HEK293 (cell line): ENCODE data around the gene MARK3.
A peak's percentile ranks its signal among the peaks of the same experiment; 100 is the strongest.

Experiments
- CTCF ChIA-PET: fragments of 350-600 bp; formaldehyde crosslinking; extraction: SDS; loops from one replicate; lab custom pipeline; 2021; ENCODE audit warnings: antibody characterized with exemption; lab: Yijun Ruan, JAX
- POLR2A ChIA-PET: fragments of 300-600 bp; formaldehyde crosslinking; extraction: SDS; loops from one replicate; lab custom pipeline; 2020; ENCODE audit warnings: antibody characterized with exemption, inconsistent platforms; lab: Yijun Ruan, JAX
- H3K27ac ChIP-seq: fragments of 200-500 bp; sonication (Bioruptor generic); 2 replicates; pipeline ENCODE4 v1.5.1; 2014; ENCODE audit warnings: low read depth, low read length, control low read depth, inconsistent platforms; ENCODE audit errors: extremely low read depth
- H3K36me3 ChIP-seq, 2 experiments: fragments of 200-500 bp in 1 of 2; sonication (Bioruptor generic) in 1 of 2; 1 replicate in 1 of 2; 2 replicates in 1 of 2; pipeline ENCODE4 v1.5.1; 2014 to 2017; ENCODE audit warnings: inconsistent platforms in 2 of 2, low read length in 2 of 2; ENCODE audit not compliant: control insufficient read depth in 2 of 2, insufficient read depth in 1 of 2
- H3K4me1 ChIP-seq: fragments of 200-500 bp; sonication (Bioruptor generic); 2 replicates; pipeline ENCODE4 v1.5.1; 2014; ENCODE audit warnings: mild to moderate bottlenecking, low read length, inconsistent platforms; ENCODE audit not compliant: control insufficient read depth, insufficient read depth
- H3K4me3 ChIP-seq: 2 replicates; pipeline ENCODE4 v1.5.1; 2011; ENCODE audit warnings: low read depth, mild to moderate bottlenecking, control low read depth, low read length, moderate library complexity
- H3K9me3 ChIP-seq: fragments of 200-500 bp; sonication (Bioruptor generic); 2 replicates; pipeline ENCODE4 v1.5.1; 2014; ENCODE audit warnings: low read depth, low read length, inconsistent platforms; ENCODE audit not compliant: control insufficient read depth, insufficient read depth
- BCL11B ChIP-seq: fragments of 450-650 bp; formaldehyde crosslinking; IDR thresholded peaks from 2 replicates; pipeline ENCODE4 v1.5.1; 2016; ENCODE audit warnings: low read depth, missing biosample characterization, missing genetic modification characterization
- GLIS1 ChIP-seq: fragments of 450-650 bp; formaldehyde crosslinking; IDR thresholded peaks from 2 replicates; pipeline ENCODE4 v1.5.1; 2016; ENCODE audit warnings: missing biosample characterization, missing genetic modification characterization
- KLF10 ChIP-seq: fragments of 450-650 bp; IDR thresholded peaks from 2 replicates; pipeline ENCODE4 v1.5.1; 2018; ENCODE audit warnings: missing biosample characterization, mild to moderate bottlenecking, missing genetic modification characterization
- KLF8 ChIP-seq: fragments of 450-650 bp; formaldehyde crosslinking; IDR thresholded peaks from 2 replicates; pipeline ENCODE4 v1.5.1; 2016; ENCODE audit warnings: missing biosample characterization, missing genetic modification characterization
- MYNN ChIP-seq: fragments of 450-650 bp; formaldehyde crosslinking; IDR thresholded peaks from 2 replicates; pipeline ENCODE4 v1.5.1; 2016; ENCODE audit warnings: missing biosample characterization, missing genetic modification characterization, borderline replicate concordance
- PRDM10 ChIP-seq: fragments of 450-650 bp; formaldehyde crosslinking; IDR thresholded peaks from 2 replicates; pipeline ENCODE4 v1.5.1; 2016; ENCODE audit warnings: missing biosample characterization, missing genetic modification characterization
- REST ChIP-seq: fragments of 450-650 bp; formaldehyde crosslinking; IDR thresholded peaks from 2 replicates; pipeline ENCODE4 v1.5.1; 2016; ENCODE audit warnings: missing biosample characterization, missing genetic modification characterization
- TRIM28 ChIP-seq: IDR thresholded peaks from 2 replicates; pipeline ENCODE4 v1.6.1; 2011; ENCODE audit warnings: low read length, control low read depth, borderline replicate concordance
- ZBTB20 ChIP-seq: fragments of 450-650 bp; formaldehyde crosslinking; IDR thresholded peaks from 2 replicates; pipeline ENCODE4 v1.5.1; 2016; ENCODE audit warnings: missing biosample characterization, missing genetic modification characterization
- ZEB2 ChIP-seq: fragments of 450-650 bp; formaldehyde crosslinking; IDR thresholded peaks from 2 replicates; pipeline ENCODE4 v1.5.1; 2016; ENCODE audit warnings: missing biosample characterization, missing genetic modification characterization
- ZIC2 ChIP-seq: fragments of 450-650 bp; formaldehyde crosslinking; IDR thresholded peaks from 2 replicates; pipeline ENCODE4 v1.5.1; 2016; ENCODE audit warnings: missing biosample characterization, missing genetic modification characterization
- ZNF146 ChIP-seq: fragments of 450-650 bp; formaldehyde crosslinking; IDR thresholded peaks from 2 replicates; pipeline ENCODE4 v1.5.1; 2016; ENCODE audit warnings: missing biosample characterization, missing genetic modification characterization
- ZNF391 ChIP-seq: fragments of 450-650 bp; formaldehyde crosslinking; IDR thresholded peaks from 2 replicates; pipeline ENCODE4 v1.5.1; 2016; ENCODE audit warnings: low read depth, missing biosample characterization, missing genetic modification characterization, borderline replicate concordance
- ZNF404 ChIP-seq: fragments of 450-650 bp; formaldehyde crosslinking; IDR thresholded peaks from 2 replicates; pipeline ENCODE4 v1.5.1; 2017; ENCODE audit warnings: missing biosample characterization, missing genetic modification characterization
- ZNF518A ChIP-seq: fragments of 450-650 bp; formaldehyde crosslinking; conservative IDR thresholded peaks from 2 replicates; pipeline ENCODE4 v1.5.1; 2016; ENCODE audit warnings: low read depth, missing biosample characterization, missing genetic modification characterization
- ZNF571 ChIP-seq: fragments of 450-650 bp; formaldehyde crosslinking; IDR thresholded peaks from 2 replicates; pipeline ENCODE4 v1.5.0; 2017; ENCODE audit warnings: missing biosample characterization, missing genetic modification characterization
- ZNF629 ChIP-seq: fragments of 450-650 bp; formaldehyde crosslinking; IDR thresholded peaks from 2 replicates; pipeline ENCODE4 v1.5.1; 2017; ENCODE audit warnings: missing biosample characterization, missing genetic modification characterization
- ZNF658 ChIP-seq: fragments of 450-650 bp; formaldehyde crosslinking; IDR thresholded peaks from 2 replicates; pipeline ENCODE4; 2016; ENCODE audit warnings: missing biosample characterization, missing genetic modification characterization
- ZNF707 ChIP-seq: fragments of 450-650 bp; formaldehyde crosslinking; IDR thresholded peaks from 2 replicates; pipeline ENCODE4 v1.5.1; 2016; ENCODE audit warnings: missing biosample characterization, missing genetic modification characterization

Gene MARK3

GRCh38 chr14:103546652-103547454 lies 161.6 kb downstream of the MARK3 start (continued):
- TF ChIP-seq PRDM10 (tag by site-specific recombination): 0 out of 2 replicates have a peak, but pooled peaks have one; percentile 27
- peak; percentile 92; the same call in 1 of the 2 replicates for TF ChIP-seq ZEB2 (tag by site-specific recombination)
- no peak for TF ChIP-seq ZBTB20 (tag by site-specific recombination)
- TF ChIP-seq KLF8 (tag by site-specific recombination): peak; percentile 50; the same call in 1 of the 2 replicates
- TF ChIP-seq ZNF391: peak; percentile 79; the same call in 1 of the 2 replicates
- TF ChIP-seq ZNF571: no peak

GRCh38 chr14:103547455-103547940 lies 162.3 kb downstream of the MARK3 start:
- no peaks in the 10 kb centered on the region; the same call in 1 of the 2 replicates for H3K4me1 ChIP-seq
- no peak overlapping the region for H3K4me3 ChIP-seq
- H3K9me3 ChIP-seq: no peaks in the 10 kb centered on the region
- TF ChIP-seq MYNN: no peak
- peak; percentile 67 for TF ChIP-seq ZIC2 (tag by site-specific recombination)
- TF ChIP-seq GLIS1: peak; percentile 66
- no peak for TF ChIP-seq ZNF629 (tag by site-specific recombination)
- TF ChIP-seq BCL11B (tag by site-specific recombination): no peak
- H3K27ac ChIP-seq: no peak overlapping the region
- H3K36me3 ChIP-seq: no peaks in the 10 kb centered on the region
- POLR2A ChIA-PET: interaction anchor here (0.6 to 2.4 kb wide), 2 partner anchors 26 to 29 kb away, joined by 5 to 12 read pairs; partner anchors contain the start of gene CKB
- CTCF ChIA-PET: interaction anchor here (0.5 to 6.0 kb wide), 13 partner anchors 11 to 443 kb away, joined by 3 to 48 read pairs (median 4); partner anchors contain the start of gene BAG5

GRCh38 chr14:103547941-103548462 lies 162.8 kb downstream of the MARK3 start:
- no peak overlapping the region for H3K27ac ChIP-seq
- no peaks in the 10 kb centered on the region for H3K36me3 ChIP-seq
- H3K9me3 ChIP-seq: no peaks in the 10 kb centered on the region
- no peaks in the 10 kb centered on the region; the same call in 1 of the 2 replicates for H3K4me1 ChIP-seq
- CTCF ChIA-PET: interaction anchor here (1.6 to 6.0 kb wide), 4 partner anchors 10 to 30 kb away, joined by 4 to 48 read pairs (median 16); partner anchors contain the start of gene BAG5
- TF ChIP-seq ZNF518A (tag by site-specific recombination) (no peak), ZNF707 (tag by site-specific recombination) (no peak), ZNF658 (tag by site-specific recombination) (no peak), ZNF404 (tag by site-specific recombination) (no peak), KLF10 (tag by site-specific recombination) (no peak), REST (tag by site-specific recombination) (no peak), TRIM28 (no peak), ZNF146 (no peak)
- TF ChIP-seq, all 188 proteins: peak for 0
- no peak overlapping the region for H3K4me3 ChIP-seq
- POLR2A ChIA-PET: no interaction called here
